Mucosa of stomach (tissue), 1 donor: ENCODE data around the gene GUCA2A.

Experiments used
- H3K27me3 ChIP-seq: one replicate; pipeline ENCODE4 v1.7.0; 2013; ENCODE audit warnings: mild to moderate bottlenecking, low read length; ENCODE audit not compliant: control insufficient read depth, insufficient read depth
- H3K36me3 ChIP-seq: one replicate; pipeline ENCODE4 v1.7.0; 2013; ENCODE audit warnings: low read length; ENCODE audit not compliant: control insufficient read depth, insufficient read depth
- H3K4me1 ChIP-seq: one replicate; pipeline ENCODE4 v1.7.0; 2013; ENCODE audit warnings: mild to moderate bottlenecking, low read length; ENCODE audit not compliant: control insufficient read depth, insufficient read depth
- H3K4me3 ChIP-seq: one replicate; pipeline ENCODE4 v1.7.0; 2013; ENCODE audit warnings: low read length
- H3K9ac ChIP-seq: one replicate; pipeline ENCODE4 v1.7.0; 2013; ENCODE audit warnings: mild to moderate bottlenecking, low read length, moderate library complexity
- H3K9me3 ChIP-seq: one replicate; pipeline ENCODE4 v1.7.0; 2013; ENCODE audit warnings: mild to moderate bottlenecking, low read length, moderate library complexity; ENCODE audit not compliant: control insufficient read depth
- donor health status: Pancreatic carcinoma.

GUCA2A gene

GRCh38 chr1:42163536-42164503 lies 725 bp downstream of the GUCA2A start:
- Histone ChIP-seq H3K27me3 (no peaks in the 10 kb centered on the region), H3K36me3 (no peaks in the 10 kb centered on the region), H3K4me1 (peaks cover 23% of the 10 kb centered on the region), H3K9me3 (no peaks in the 10 kb centered on the region), H3K4me3 (no peak overlapping the region), H3K9ac (peak overlapping the region; percentile 2)

- Histone ChIP-seq H3K36me3 (no peaks in the 10 kb centered on the region), H3K27me3 (no peaks in the 10 kb centered on the region), H3K4me3 (no peak overlapping the region), H3K4me1 (peaks cover 23% of the 10 kb centered on the region), H3K9me3 (no peaks in the 10 kb centered on the region), H3K9ac (no peak overlapping the region)
Measured at GRCh38 chr1:42163114-42163513, 1.4 kb downstream of the GUCA2A start.

GRCh38 chr1:42162181-42162580 lies 2.4 kb downstream of the GUCA2A start:
- Histone ChIP-seq H3K27me3 (no peaks in the 10 kb centered on the region), H3K9me3 (no peaks in the 10 kb centered on the region), H3K4me3 (no peak overlapping the region), H3K4me1 (peaks cover 23% of the 10 kb centered on the region), H3K36me3 (no peaks in the 10 kb centered on the region), H3K9ac (no peak overlapping the region)

- H3K9me3 ChIP-seq = no peaks in the 10 kb centered on the region
- H3K4me1 ChIP-seq = peaks cover 20% of the 10 kb centered on the region
- no peaks in the 10 kb centered on the region for H3K36me3 ChIP-seq
- no peak overlapping the region for H3K4me3 ChIP-seq
- no peak overlapping the region for H3K9ac ChIP-seq
- no peaks in the 10 kb centered on the region for H3K27me3 ChIP-seq
Measured at GRCh38 chr1:42158189-42158588, 6.4 kb downstream of the GUCA2A start.

GRCh38 chr1:42157667-42158066 lies 6.9 kb downstream of the GUCA2A start:
- no peaks in the 10 kb centered on the region for H3K27me3 ChIP-seq
- no peak overlapping the region for H3K4me3 ChIP-seq
- H3K9ac ChIP-seq = no peak overlapping the region
- no peaks in the 10 kb centered on the region for H3K36me3 ChIP-seq
- H3K9me3 ChIP-seq = no peaks in the 10 kb centered on the region
- peaks cover 25% of the 10 kb centered on the region for H3K4me1 ChIP-seq

GRCh38 chr1:42155362-42155761 lies 9.2 kb downstream of the GUCA2A start:
- Histone ChIP-seq H3K9ac (no peak overlapping the region), H3K36me3 (no peaks in the 10 kb centered on the region), H3K27me3 (no peaks in the 10 kb centered on the region), H3K4me3 (no peak overlapping the region), H3K9me3 (no peaks in the 10 kb centered on the region), H3K4me1 (peaks cover 38% of the 10 kb centered on the region)

- no peaks in the 10 kb centered on the region for H3K9me3 ChIP-seq
- H3K9ac ChIP-seq = no peak overlapping the region
- H3K4me1 ChIP-seq = peaks cover 38% of the 10 kb centered on the region
- no peaks in the 10 kb centered on the region for H3K36me3 ChIP-seq
- no peaks in the 10 kb centered on the region for H3K27me3 ChIP-seq
- H3K4me3 ChIP-seq = no peak overlapping the region
Measured at GRCh38 chr1:42154685-42155084, 9.9 kb downstream of the GUCA2A start.

GRCh38 chr1:42153624-42154023 lies 10.9 kb downstream of the GUCA2A start:
- Histone ChIP-seq H3K4me1 (peaks cover 38% of the 10 kb centered on the region), H3K4me3 (no peak overlapping the region), H3K36me3 (no peaks in the 10 kb centered on the region), H3K9me3 (no peaks in the 10 kb centered on the region), H3K27me3 (no peaks in the 10 kb centered on the region), H3K9ac (no peak overlapping the region)

GRCh38 chr1:42152907-42153600 lies 11.5 kb downstream of the GUCA2A start, which contains the start of gene GUCA2B:
Gene GUCA2B (plus strand): TSS chr1:42153410. CDS start chr1:42153451, 41 bp downstream.
- H3K4me1 ChIP-seq = peaks cover 38% of the 10 kb centered on the region
- no peaks in the 10 kb centered on the region for H3K27me3 ChIP-seq
- H3K36me3 ChIP-seq = no peaks in the 10 kb centered on the region
- no peak within 1 kb of the TSS for H3K9ac ChIP-seq
- H3K9me3 ChIP-seq = no peaks in the 10 kb centered on the region
- H3K4me3 ChIP-seq = no peak within 1 kb of the TSS

GRCh38 chr1:42152119-42152518 lies 12.4 kb downstream of the GUCA2A start:
- H3K9ac ChIP-seq = no peak overlapping the region
- no peaks in the 10 kb centered on the region for H3K9me3 ChIP-seq
- no peaks in the 10 kb centered on the region for H3K36me3 ChIP-seq
- peaks cover 43% of the 10 kb centered on the region for H3K4me1 ChIP-seq
- no peak overlapping the region for H3K4me3 ChIP-seq
- H3K27me3 ChIP-seq = no peaks in the 10 kb centered on the region

- Histone ChIP-seq H3K9ac (no peak overlapping the region), H3K36me3 (no peaks in the 10 kb centered on the region), H3K4me1 (peaks cover 45% of the 10 kb centered on the region), H3K27me3 (peaks cover 8% of the 10 kb centered on the region), H3K9me3 (no peaks in the 10 kb centered on the region), H3K4me3 (no peak overlapping the region)
Measured at GRCh38 chr1:42150651-42151050, 13.9 kb downstream of the GUCA2A start.

- Histone ChIP-seq H3K4me3 (no peak overlapping the region), H3K9ac (no peak overlapping the region), H3K27me3 (peaks cover 19% of the 10 kb centered on the region), H3K9me3 (no peaks in the 10 kb centered on the region), H3K36me3 (no peaks in the 10 kb centered on the region), H3K4me1 (peaks cover 25% of the 10 kb centered on the region)
Measured at GRCh38 chr1:42148166-42148565, 16.4 kb downstream of the GUCA2A start.
